Bronchial epithelial cell (primary cell): ENCODE results near the gene PLEKHG2. TPM values are rescaled to one million over a fixed set of nuclear protein-coding genes. Genes with fewer than 3 reads are reported as not detected.
A peak's percentile ranks its signal among the peaks of the same experiment; 100 is the strongest.
"Not testable (repeated sequence)": the region's sequence is repeated elsewhere in the genome, so short reads cannot be mapped to it uniquely, and the experiment has no call there.

Experiments used
- DNase-seq: peaks from one replicate; pipeline ENCODE4 v3.0.0-alpha.2; 2010; ENCODE audit warnings: low read depth
- FAIRE-seq: peaks from 2 replicates; lab custom pipeline; 2011; peaks lifted over from hg19 to GRCh38; lab: Jason Lieb, UNC
- H3K27me3 ChIP-seq: 2 replicates; pipeline ENCODE4 v1.5.1; 2011; ENCODE audit warnings: low read length; ENCODE audit not compliant: control insufficient read depth, insufficient read depth
- H3K36me3 ChIP-seq: 2 replicates; pipeline ENCODE4 v1.5.1; 2011; ENCODE audit warnings: low read length; ENCODE audit not compliant: control insufficient read depth, insufficient read depth
- H3K4me3 ChIP-seq: 2 replicates; pipeline ENCODE4 v1.5.1; 2011; ENCODE audit warnings: mild to moderate bottlenecking, low read depth, low read length, control low read depth
- total RNA-seq: library from RNA; depleted of rRNA; stranded (reverse); fragments of >200 nt; gene quantifications from 2 replicates; pipeline ENCODE4 v1.2.1, GENCODE V29; 2014
- TF ChIP-seq, protein P1 (sequence below): IDR thresholded peaks from 2 replicates; pipeline ENCODE4 v1.5.1; 2011; ENCODE audit warnings: mild to moderate bottlenecking, moderate library complexity, low read length, control low read depth, inconsistent platforms; ENCODE audit not compliant: insufficient read depth, severe bottlenecking

The PLEKHG2 gene
- total RNA-seq, 1 donor from 2014 or later, result 5.3 TPM

DNA sequence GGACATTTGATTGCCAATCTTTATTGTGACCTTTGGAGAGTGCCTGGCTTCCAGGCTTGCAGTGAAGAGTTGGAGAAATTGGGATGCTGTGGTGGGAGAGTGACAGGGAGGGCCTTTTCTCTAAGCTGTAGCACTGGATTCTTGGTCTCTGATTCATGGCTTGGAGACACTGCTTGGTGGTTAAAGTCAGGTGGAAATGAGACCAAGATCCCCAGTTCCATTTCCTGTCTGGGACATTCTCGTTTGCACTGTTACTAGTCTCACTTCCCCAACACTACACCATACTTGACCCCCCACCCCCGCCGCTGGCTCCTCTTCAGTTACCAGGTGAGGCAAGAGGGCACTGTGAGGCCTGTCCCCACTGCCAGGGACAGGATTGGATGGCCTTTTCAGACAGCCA, 35.8 kb downstream of the PLEKHG2 start:
- Histone ChIP-seq H3K27me3 (no peaks in the 10 kb centered on the region), H3K36me3 (peaks cover 3% of the 10 kb centered on the region), H3K4me3 (no peak overlapping the region)
- no peak for FAIRE-seq
- DNase-seq, result peak; percentile 52
- TF ChIP-seq, protein P1, sequence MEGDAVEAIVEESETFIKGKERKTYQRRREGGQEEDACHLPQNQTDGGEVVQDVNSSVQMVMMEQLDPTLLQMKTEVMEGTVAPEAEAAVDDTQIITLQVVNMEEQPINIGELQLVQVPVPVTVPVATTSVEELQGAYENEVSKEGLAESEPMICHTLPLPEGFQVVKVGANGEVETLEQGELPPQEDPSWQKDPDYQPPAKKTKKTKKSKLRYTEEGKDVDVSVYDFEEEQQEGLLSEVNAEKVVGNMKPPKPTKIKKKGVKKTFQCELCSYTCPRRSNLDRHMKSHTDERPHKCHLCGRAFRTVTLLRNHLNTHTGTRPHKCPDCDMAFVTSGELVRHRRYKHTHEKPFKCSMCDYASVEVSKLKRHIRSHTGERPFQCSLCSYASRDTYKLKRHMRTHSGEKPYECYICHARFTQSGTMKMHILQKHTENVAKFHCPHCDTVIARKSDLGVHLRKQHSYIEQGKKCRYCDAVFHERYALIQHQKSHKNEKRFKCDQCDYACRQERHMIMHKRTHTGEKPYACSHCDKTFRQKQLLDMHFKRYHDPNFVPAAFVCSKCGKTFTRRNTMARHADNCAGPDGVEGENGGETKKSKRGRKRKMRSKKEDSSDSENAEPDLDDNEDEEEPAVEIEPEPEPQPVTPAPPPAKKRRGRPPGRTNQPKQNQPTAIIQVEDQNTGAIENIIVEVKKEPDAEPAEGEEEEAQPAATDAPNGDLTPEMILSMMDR, result no peak

DNA sequence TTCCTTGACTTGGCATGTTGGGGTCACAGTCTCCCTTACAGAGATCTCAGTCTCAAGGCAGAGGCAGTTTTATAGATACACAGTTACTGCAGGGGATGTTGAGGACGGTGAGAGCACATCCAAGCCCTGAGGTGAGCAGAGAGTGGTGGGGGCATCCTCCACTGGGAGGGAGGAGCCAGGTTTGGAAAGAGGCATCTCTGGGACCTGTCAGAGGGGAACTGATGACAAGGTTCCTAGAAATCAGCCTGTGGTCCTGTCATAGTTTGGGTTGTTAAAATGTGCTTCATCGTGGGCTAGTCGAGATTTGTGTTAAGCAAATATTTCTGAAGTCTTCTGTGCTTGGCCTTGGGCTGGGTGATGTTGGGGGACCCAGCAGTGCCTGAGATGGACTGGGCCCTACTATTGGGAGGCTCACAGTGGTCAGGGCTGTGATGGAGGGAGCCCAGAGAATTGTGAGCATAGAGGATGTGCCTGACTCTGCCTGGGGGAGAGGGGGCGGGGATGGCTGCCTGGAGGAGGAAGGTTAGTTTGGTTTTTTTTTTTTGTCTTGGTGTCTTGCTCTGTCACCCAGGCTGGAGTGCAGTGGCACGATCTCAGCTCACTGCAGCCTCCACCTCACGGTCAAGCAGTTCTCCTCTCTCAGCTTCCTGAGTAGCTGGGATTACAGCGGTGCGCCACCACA, 36.8 kb downstream of the PLEKHG2 start:
- Histone ChIP-seq H3K36me3 (peaks cover 4% of the 10 kb centered on the region), H3K27me3 (no peaks in the 10 kb centered on the region), H3K4me3 (no peak overlapping the region)
- TF ChIP-seq, protein P1, result no peak
- DNase-seq (no peak), FAIRE-seq (no peak)

DNA sequence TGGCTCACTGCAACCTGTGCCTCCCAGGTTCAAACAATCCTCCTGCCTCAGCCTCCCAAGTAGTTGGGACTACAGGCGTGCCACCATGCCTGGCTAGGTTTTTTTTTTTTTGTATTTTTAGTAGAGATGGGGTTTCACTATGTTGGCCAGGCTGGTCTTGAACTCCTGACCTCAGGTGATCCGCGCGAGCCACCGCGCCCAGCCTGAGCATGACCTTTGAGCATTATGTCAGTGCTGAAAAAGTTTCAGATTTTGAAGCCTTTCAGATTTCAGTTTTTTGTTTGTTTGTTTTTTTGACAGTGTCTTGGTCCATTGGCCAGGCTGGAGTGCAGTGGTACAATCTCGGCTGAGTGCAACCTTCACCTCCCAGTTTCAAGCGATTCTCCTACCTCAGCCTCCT, 38.8 kb downstream of the PLEKHG2 start:
- DNase-seq, FAIRE-seq, H3K27me3 ChIP-seq, H3K4me3 ChIP-seq, H3K36me3 ChIP-seq: not testable (repeated sequence)

DNA sequence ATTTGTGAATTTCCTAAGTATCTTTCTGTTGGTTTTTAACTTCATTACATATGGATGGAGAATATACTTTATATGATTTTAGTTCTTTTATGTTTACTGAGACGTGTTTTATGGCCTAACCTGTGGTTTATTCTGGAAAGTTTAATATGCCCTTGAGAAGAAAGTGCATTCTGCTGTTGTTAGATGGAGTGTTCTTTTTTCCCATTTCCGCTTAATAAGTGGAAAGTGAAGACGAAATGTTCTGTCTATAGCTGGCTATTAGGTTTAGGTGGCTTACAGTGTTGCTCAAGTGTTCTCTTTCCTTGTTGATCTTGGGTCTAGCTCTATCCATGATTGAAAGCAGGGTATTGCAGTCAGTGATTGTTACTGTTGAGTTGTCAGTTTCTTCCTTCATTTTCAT, 50.9 kb downstream of the PLEKHG2 start:
- no peak for FAIRE-seq

DNA sequence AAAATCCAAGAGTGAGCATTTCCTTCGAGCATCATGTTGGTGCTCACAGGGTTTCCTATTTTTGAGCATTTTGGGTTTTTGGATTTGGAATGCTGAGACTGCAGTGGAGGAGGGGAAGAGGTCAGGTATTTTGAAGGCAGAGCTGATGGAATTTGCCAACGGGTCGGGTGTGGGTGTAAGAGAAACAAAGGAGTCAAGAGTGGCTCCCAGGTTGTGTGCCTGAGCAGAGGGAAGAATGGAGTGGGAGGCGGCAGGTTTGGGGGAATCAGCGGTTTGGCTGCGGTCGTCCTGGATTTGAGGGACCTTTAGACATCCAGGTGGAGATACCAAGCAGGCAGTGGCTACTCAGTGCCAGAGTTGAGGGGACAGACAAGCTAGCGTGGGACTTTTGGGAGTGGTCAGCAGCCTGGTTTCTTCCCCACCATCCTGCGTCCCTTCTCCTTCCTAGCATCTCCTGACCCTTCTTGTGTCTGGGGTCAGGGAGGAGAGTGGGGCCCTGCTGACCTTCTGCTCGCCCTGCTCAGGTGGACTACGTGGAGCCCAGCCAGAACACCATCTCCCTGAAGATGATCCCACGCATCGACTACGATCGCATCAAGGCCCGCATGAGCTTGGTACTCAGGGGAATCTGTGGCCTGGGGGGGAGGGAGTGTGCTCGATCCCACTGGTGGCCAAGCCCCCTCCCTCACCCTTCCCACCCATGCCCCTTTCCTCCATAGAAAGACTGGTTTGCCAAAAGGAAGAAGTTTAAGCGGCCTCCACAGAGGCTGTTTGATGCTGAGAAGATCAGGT, 53.7 kb downstream of the PLEKHG2 start:
- Histone ChIP-seq H3K36me3 (peaks cover 43% of the 10 kb centered on the region), H3K4me3 (no peak overlapping the region), H3K27me3 (no peaks in the 10 kb centered on the region)
- DNase-seq, result no peak
- TF ChIP-seq, protein P1, result no peak
- FAIRE-seq, result no peak

More for the DNA sequence above, 50.9 kb downstream of the PLEKHG2 start:
- peaks cover 40% of the 10 kb centered on the region for H3K36me3 ChIP-seq
- no peak overlapping the region for H3K4me3 ChIP-seq
- DNase-seq, result no peak
- no peaks in the 10 kb centered on the region for H3K27me3 ChIP-seq
- TF ChIP-seq, protein P1, result no peak

DNA sequence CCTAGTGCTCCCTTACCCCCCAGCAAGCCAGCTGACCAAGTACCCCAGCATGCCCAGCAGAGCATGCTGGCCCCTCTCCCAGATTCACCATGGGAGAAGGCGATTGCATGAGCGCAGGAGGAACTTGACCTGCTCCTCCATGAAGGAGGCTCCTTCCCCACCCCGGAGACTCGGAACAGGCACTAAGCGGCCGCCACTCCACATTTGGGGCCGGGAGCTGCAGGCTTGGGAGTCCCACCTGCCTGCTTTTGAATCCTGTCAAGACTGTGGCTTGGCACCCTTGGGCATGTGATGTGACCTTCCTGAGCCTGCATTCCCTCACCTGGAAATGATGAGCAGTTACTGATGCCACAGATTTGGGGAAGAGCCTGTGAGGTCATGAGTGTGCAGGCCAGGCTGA, 55.5 kb downstream of the PLEKHG2 start:
- Histone ChIP-seq H3K4me3 (no peak overlapping the region), H3K27me3 (no peaks in the 10 kb centered on the region), H3K36me3 (peaks cover 58% of the 10 kb centered on the region)
- DNase-seq (no peak), FAIRE-seq (no peak)
- TF ChIP-seq, protein P1, result no peak
